Activated CD4-positive, alpha-beta T cell treated with anti-CD3 and anti-CD28 coated beads for 48 hours (primary cell): ENCODE measurements around the gene MAP7D1.
"Not testable (repeated sequence)": the region's sequence is repeated elsewhere in the genome, so short reads cannot be mapped to it uniquely, and the experiment has no call there.

Source experiments
- DNase-seq: peaks from one replicate; pipeline ENCODE4 v3.0.0-alpha.2; 2020

Gene MAP7D1

DNA sequence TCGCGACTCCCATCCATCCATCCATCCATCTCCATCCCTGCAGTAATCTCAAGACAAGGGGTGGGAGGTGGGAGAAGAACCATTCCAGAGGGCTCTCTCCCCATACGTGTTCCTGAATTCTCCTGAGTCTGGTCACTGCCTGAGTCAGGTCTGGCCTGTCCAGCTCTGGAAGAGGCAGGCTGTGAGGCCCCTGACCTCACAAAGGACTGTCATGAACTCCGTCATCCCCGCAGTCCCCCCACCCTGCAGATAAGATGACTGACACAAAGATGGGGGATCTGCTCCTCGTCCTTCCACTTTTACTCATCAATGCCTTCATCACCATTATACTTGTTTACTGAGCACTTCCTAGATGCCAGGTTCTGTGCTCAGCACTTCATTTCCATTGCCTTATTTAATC is 1.6 kb upstream of the MAP7D1 start:
- no peak for DNase-seq

DNA sequence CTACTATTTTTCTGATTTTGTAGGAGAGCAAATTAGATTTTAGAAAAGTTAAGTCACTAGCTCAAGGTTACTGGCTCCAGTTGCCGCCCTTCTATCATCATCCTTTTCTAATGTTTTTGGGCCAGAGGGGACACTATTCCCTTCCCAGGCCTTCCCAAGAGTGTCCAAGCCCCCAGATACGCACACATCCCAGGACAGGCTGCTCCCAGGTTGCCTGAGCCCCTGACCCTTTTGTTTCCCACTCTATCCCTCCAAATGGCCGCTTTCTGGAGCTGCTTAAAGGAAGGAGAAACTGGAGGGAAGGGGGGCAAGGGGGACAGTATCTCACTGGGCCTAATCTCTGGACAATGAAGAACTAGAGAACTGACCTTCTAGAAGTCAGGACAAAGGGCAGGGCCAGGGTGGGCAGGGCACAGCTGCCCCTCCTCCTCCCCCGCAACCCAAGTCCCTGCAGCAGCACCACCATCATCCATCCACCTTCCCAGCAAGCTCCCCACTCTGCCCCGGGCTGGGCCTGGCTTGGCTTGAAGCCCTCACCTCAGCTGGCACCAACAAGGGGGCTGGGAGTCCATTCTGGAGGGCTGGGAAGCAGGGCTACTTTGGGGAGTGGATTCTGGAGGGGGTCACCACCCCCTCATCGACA is 1.1 kb upstream of the MAP7D1 start:
- DNase-seq, result no peak

- DNase-seq, result peak; percentile 74
Observed at GRCh38 chr1:36156329-36157114, 562 bp downstream of the MAP7D1 start.

DNA sequence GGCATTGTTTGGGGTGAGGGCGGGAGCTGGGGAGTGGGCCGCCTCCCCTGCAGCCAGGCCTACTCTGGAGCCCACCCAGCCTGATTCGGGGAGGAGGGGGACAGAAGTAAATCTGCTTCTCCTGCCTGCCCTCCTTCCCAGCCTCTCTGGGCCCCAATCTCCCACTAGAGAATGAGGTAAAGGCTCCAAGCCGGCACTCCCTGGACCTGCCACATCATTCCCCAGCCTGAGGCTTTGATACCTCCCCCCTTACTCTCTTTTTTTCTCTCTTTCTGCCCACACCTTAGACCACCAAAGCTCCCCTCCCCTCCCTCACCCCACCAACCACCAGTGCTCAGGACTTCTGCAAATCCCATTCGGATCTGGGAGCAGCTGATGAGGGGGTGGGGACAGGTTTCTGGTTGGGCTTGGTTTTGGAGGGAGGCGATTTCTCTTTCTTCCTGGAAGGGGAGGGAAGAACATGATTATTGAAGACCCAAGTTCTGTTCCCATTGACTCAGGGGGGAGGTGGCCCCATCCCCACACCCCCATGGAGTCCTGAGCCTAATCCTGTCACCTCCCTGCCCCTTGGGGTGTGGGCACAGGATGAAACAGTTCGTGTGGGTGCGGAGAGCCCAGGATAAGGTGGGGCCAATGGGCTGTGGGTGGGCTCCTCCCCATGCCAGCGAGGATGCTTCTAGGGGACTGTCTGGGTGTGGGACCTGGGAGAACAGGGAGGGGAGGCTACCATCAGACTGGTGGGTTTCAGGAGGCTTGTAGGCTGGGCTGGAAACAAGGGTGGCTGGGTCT is 1.3 kb downstream of the MAP7D1 start:
- peak; percentile 14 for DNase-seq

DNA sequence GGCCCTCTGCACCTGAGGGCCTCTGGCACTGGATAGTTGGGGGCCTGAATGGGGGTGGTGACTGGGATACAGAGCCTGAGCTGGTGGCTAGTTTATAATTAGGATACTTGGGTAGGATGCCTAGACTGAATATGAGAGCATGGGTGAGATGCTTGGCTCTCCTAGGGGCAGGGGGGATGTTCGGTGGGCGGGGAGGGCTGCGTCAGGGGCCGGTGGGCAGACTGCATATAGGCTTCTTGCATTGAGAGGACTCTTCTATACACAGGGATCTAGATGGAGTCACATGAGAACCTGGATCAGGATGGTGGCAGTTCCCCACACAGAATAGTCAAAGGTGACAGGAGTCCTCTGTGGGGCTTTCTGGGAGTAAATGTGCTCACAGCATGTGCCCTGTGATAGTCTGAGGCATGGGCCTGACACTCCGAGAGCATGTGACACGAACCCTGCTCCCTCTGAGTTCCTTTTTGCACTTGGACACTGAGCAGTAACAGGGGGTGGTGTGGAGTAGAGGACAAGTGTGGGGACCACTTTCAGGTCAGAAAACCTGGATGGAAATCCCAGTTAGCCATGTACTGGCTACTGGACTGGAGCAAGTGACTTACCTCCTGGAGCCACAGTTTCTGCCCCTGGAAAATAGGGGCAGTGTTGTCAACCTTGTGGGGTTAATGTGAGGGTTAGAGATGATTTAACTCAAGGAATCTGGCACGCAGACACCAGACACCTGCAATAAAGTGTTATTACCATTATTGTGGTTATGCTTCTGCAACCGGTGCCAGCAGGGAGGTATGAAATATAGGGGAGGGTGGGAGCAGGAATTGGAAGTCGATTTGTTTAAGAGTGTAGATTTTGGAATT is 2.2 kb downstream of the MAP7D1 start:
- DNase-seq, result peak; percentile 27

GRCh38 chr1:36158827-36159252 is 2.9 kb downstream of the MAP7D1 start:
- not testable (repeated sequence) for DNase-seq

- peak; percentile 30 for DNase-seq
Observed at GRCh38 chr1:36159614-36160387, 3.8 kb downstream of the MAP7D1 start.

GRCh38 chr1:36160388-36160948 is 4.5 kb downstream of the MAP7D1 start:
- DNase-seq, result no peak

- DNase-seq, result peak; percentile 86
Observed at GRCh38 chr1:36160949-36161485, 5.1 kb downstream of the MAP7D1 start.

- peak; percentile 56 for DNase-seq
Observed at GRCh38 chr1:36161641-36162531, 5.9 kb downstream of the MAP7D1 start.

DNA sequence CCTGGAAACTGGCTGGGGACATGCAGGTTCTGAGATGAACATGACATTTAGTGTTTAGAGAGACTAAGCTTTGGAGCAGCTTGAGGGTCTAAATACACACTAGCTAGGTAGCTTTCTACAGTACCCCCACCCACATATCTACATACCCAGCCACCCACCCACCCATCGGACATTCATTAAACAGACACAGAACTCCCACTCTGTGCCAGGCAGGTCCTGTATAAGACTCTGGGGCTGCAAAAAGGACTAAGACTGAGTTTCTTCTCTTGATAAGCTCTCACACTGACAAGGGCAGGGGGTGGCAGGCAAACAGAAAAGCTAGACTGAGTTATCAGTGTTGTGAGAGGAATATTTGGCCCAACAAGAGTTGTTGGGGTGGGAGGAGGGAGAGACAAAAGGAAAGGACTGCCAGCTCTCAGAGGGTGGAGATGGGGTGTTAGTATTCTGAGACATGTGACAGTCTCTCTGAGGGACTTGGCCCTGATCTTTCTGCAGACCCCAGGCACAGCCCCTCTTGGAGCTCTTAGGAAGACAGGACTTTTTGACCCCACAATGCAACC is 6.8 kb downstream of the MAP7D1 start:
- no peak for DNase-seq

DNA sequence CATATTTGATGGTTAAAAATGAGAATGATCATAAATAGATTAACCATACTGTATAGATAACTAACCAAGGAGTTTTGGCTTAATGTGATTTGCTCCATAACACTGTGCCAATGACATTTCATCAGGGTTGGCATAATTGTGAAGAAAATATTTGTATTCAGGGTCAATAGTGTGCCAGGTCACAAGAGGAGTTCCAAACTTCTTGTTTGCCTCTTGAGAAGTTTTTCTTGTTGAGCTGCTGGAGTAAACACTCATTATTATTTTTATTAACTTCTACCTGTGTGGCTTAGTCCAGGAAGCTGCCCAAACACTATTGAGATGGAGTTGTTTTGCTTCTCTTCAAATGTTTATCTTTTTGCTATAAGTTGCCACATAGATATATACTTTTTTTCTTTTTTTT is 7.5 kb downstream of the MAP7D1 start:
- no peak for DNase-seq

DNA sequence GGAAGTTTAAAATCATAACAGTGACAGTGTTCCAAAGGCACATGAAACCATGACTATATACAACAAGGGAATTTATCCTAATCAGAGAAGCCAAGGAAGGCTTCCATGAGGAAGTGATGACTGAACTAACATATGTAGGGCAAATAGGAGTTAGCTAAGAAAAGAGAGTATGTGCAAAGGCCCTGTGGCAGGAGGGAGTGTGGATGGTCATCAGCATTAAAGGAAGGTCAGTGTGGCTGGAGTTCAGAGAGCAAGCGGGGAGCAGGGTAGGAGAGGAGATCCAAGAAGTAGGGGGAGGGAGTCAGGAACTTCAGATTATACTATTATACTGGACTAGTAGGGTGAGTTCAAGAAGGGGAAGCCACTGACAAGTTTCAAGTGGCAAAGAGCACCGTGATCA is 8.4 kb downstream of the MAP7D1 start:
- DNase-seq, result no peak

DNA sequence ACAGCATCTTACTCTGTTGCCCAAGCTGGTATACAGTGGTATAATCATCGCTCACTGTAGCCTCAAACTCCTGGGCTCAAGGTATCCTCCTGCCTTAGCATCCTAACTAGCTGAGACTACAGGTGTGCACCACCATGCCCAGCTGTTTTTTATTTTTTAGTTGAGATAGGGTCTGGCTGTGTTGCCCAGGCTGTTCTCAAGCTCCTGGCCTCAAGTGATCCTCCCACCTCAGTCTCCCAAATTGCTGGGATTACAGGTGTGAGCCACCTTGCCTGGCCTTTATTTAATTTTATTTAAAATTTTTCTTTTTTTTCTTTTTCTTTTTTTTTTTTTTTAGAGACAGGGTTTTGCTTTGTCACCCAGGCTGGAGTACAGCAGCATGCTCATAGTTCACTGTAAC is 9.2 kb downstream of the MAP7D1 start:
- no peak for DNase-seq

GRCh38 chr1:36166136-36166535 is 10.2 kb downstream of the MAP7D1 start:
- DNase-seq, result no peak

GRCh38 chr1:36166938-36167905 is 11.3 kb downstream of the MAP7D1 start:
- DNase-seq, result no peak

GRCh38 chr1:36168514-36168913 is 12.6 kb downstream of the MAP7D1 start:
- DNase-seq, result no peak

- DNase-seq, result no peak
Observed at GRCh38 chr1:36170643-36171412, 14.9 kb downstream of the MAP7D1 start.
